ENCODE results near the gene CTSE. TPM values are rescaled to one million over a fixed set of nuclear protein-coding genes. Genes with fewer than 3 reads are reported as not detected.

Gene CTSE
- total RNA-seq, 2 donors from 2014 or later: not detected

- no peaks in the 10 kb centered on the region for H3K27me3 ChIP-seq (replicated peaks; ENCODE audit: insufficient read depth)
- WGBS: 86% methylated on average over 16 of the region's 16 CpGs
- no peaks in the 10 kb centered on the region for H3K36me3 ChIP-seq
- H3K4me3 ChIP-seq: no peak overlapping the region
- no peak overlapping the region for H3K27ac ChIP-seq
- DNase-seq (ENCODE audit: low spot score): no peak
- no peak for TF ChIP-seq POLR2A (IDR thresholded peaks at IDR 0.05)
- no peak for TF ChIP-seq POLR2AphosphoS5 (IDR thresholded peaks at IDR 0.05)
- TF ChIP-seq CTCF (IDR thresholded peaks at IDR 0.05): no peak
- intact Hi-C loops (cut with DNase I): no loop called here
- no peaks in the 10 kb centered on the region for H3K4me1 ChIP-seq (replicated peaks)
- no peaks in the 10 kb centered on the region for H3K9me3 ChIP-seq
These were observed 60.1 kb downstream of the CTSE start for GRCh38 chr1:205963352-205964155.

- Histone ChIP-seq H3K4me1 (replicated peaks) (no peaks in the 10 kb centered on the region), H3K9me3 (no peaks in the 10 kb centered on the region), H3K27me3 (replicated peaks; ENCODE audit: insufficient read depth) (no peaks in the 10 kb centered on the region), H3K4me3 (no peak overlapping the region), H3K36me3 (no peaks in the 10 kb centered on the region), H3K27ac (no peak overlapping the region)
- TF ChIP-seq POLR2A (IDR thresholded peaks at IDR 0.05) (no peak), CTCF (IDR thresholded peaks at IDR 0.05) (no peak), POLR2AphosphoS5 (IDR thresholded peaks at IDR 0.05) (no peak)
- WGBS: 64% methylated on average over 6 of the region's 6 CpGs
- no peak for DNase-seq (ENCODE audit: low spot score)
- intact Hi-C loops (cut with DNase I): no loop called here
These were observed 60.9 kb downstream of the CTSE start for GRCh38 chr1:205962821-205963221.

GRCh38 chr1:205961991-205962820 lies 61.5 kb downstream of the CTSE start:
- no peak for TF ChIP-seq CTCF (IDR thresholded peaks at IDR 0.05)
- TF ChIP-seq POLR2A (IDR thresholded peaks at IDR 0.05): no peak
- TF ChIP-seq POLR2AphosphoS5 (IDR thresholded peaks at IDR 0.05): peak; percentile 10
- peak; percentile 25 for DNase-seq (ENCODE audit: low spot score)
- Histone ChIP-seq H3K4me3 (no peak overlapping the region), H3K27me3 (replicated peaks; ENCODE audit: insufficient read depth) (no peaks in the 10 kb centered on the region), H3K36me3 (no peaks in the 10 kb centered on the region), H3K9me3 (no peaks in the 10 kb centered on the region), H3K4me1 (replicated peaks) (no peaks in the 10 kb centered on the region), H3K27ac (no peak overlapping the region)
- intact Hi-C loops (cut with DNase I): no loop called here
- WGBS: 18% methylated on average over 9 of the region's 9 CpGs

GRCh38 chr1:205961405-205961804 lies 62.3 kb downstream of the CTSE start:
- intact Hi-C loops (cut with DNase I): no loop called here
- DNase-seq (ENCODE audit: low spot score): no peak
- no peaks in the 10 kb centered on the region for H3K36me3 ChIP-seq
- no peak for TF ChIP-seq POLR2A (IDR thresholded peaks at IDR 0.05)
- no peak for TF ChIP-seq POLR2AphosphoS5 (IDR thresholded peaks at IDR 0.05)
- no peak for TF ChIP-seq CTCF (IDR thresholded peaks at IDR 0.05)
- no peak overlapping the region for H3K4me3 ChIP-seq
- no peak overlapping the region for H3K27ac ChIP-seq
- no peaks in the 10 kb centered on the region for H3K27me3 ChIP-seq (replicated peaks; ENCODE audit: insufficient read depth)
- H3K4me1 ChIP-seq (replicated peaks): no peaks in the 10 kb centered on the region
- H3K9me3 ChIP-seq: no peaks in the 10 kb centered on the region
- 26% methylated on average over 2 of the region's 2 CpGs for WGBS

Measured in prostate gland (tissue), 2 donors.